NB4 (cell line): Measurements from ENCODE around the gene SGMS2.

Source experiments
- CTCF ChIP-seq: IDR thresholded peaks from one replicate; pipeline ENCODE4 v1.5.1; 2012; ENCODE audit warnings: low read depth, low read length
- MAX ChIP-seq: IDR thresholded peaks from 2 replicates; pipeline ENCODE4 v1.6.1; 2011; ENCODE audit warnings: low read depth, low read length
- POLR2A ChIP-seq: IDR thresholded peaks from 2 replicates; pipeline ENCODE4 v1.6.1; 2011; ENCODE audit warnings: mild to moderate bottlenecking; ENCODE audit not compliant: insufficient read length; ENCODE audit errors: extremely low read depth

GRCh38 chr4:107808572-107808971, 16.2 kb upstream of the SGMS2 start:
- no peak for TF ChIP-seq CTCF
- no peak for TF ChIP-seq MAX
- TF ChIP-seq POLR2A: no peak
